Fibroblast of lung (primary cell): ENCODE results near the gene KCNMA1.

Experiments used
- CTCF ChIP-seq, 2 donors: IDR thresholded peaks in 1 of 2; conservative IDR thresholded peaks in 1 of 2; 1 replicate in 1 of 2; 2 replicates in 1 of 2; pipeline ENCODE4 v1.5.1; 2011 to 2012; ENCODE audit warnings: low read length in 2 of 2, control low read depth in 1 of 2, inconsistent platforms in 1 of 2, low read depth in 1 of 2, mild to moderate bottlenecking in 1 of 2
- EZH2 ChIP-seq: IDR thresholded peaks from 2 replicates; pipeline ENCODE4 v1.5.1; 2012; ENCODE audit warnings: low read length, control low read depth, mild to moderate bottlenecking; ENCODE audit errors: missing control alignments

DNA sequence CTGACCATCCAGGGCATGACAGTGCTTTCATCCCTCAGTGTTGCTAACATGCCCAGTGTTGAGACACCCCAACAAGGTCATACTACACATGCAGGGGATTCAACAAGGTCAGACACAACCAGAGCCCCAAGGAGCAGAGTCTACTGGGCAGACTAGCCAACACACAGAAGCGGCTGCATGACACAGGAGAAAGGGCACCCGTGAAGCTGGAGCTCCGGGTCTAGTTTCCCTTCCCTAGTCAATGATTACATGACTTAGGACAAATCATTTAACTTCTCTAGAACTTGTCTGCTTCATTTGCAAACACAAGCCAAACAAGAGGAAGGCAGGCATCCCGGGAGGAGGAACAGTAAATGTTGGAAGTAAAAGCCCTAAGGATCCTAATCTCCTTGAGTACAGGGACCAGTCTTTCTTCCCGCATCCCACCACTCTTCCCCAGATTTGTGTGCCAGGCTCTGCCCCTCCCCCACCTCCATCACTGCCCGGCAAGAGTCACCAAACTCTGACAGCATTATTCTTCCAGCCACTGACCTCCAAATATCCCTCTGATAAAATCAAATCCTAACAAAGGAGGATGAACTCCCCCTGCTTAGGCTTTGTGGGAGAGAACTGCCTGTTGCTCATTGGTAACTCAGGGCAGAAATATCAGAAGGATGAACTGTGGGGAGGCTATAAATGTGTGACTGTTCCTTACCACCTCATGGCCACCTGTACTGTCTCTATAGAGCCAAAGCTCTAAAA is 104.3 kb downstream of the KCNMA1 start:
- TF ChIP-seq CTCF (conservative IDR thresholded peaks at IDR 0.05 in 1 of 2, IDR thresholded peaks at IDR 0.05 in 1 of 2; ENCODE audit: low read depth in 1 of 2, low read length in 2 of 2) = no peak
- no peak for TF ChIP-seq EZH2
